Thoracic aorta (tissue), 2 donors: ENCODE measurements around the gene RANBP3. TPM values are rescaled to one million over a fixed set of nuclear protein-coding genes. Genes with fewer than 3 reads are reported as not detected.

Experiments
- ATAC-seq: fragments of 150-250 bp; one replicate; pipeline ENCODE4 v1.8.0; 2017; ENCODE audit warnings: low read depth; ENCODE audit not compliant: insufficient number of reproducible peaks, low FRiP score
- DNase-seq: peaks from one replicate; pipeline ENCODE4 v3.0.0-alpha.2; 2020; ENCODE audit warnings: low spot score
- H3K27ac ChIP-seq, 2 donors: fragments of 200-600 bp; sonication (generic); 1 replicate in 1 of 2; 2 replicates in 1 of 2; pipeline ENCODE4 v1.5.1; 2016; ENCODE audit warnings: mild to moderate bottlenecking in 2 of 2, moderate library complexity in 2 of 2
- H3K27me3 ChIP-seq: fragments of 200-600 bp; sonication (generic); replicated peaks from 2 replicates; pipeline ENCODE4 v1.6.0; 2016; ENCODE audit warnings: mild to moderate bottlenecking; ENCODE audit not compliant: insufficient read depth
- H3K36me3 ChIP-seq: fragments of 200-600 bp; sonication (generic); one replicate; pipeline ENCODE4 v1.5.1; 2016
- H3K4me1 ChIP-seq, 2 donors: fragments of 200-600 bp; sonication (generic); 1 replicate in 1 of 2; 2 replicates in 1 of 2; pipeline versions ENCODE4 v1.5.1 to v1.6.0; 2016; ENCODE audit warnings: low read depth in 2 of 2, mild to moderate bottlenecking in 1 of 2; ENCODE audit not compliant: control insufficient read depth in 1 of 2
- H3K4me3 ChIP-seq: fragments of 200-600 bp; sonication (generic); 2 replicates; pipeline ENCODE4 v1.5.1; 2016; ENCODE audit warnings: mild to moderate bottlenecking
- H3K9me3 ChIP-seq: fragments of 200-600 bp; sonication (generic); 2 replicates; pipeline ENCODE4 v1.5.1; 2016
- CTCF ChIP-seq: fragments of 200-600 bp; sonication (generic); IDR thresholded peaks from one replicate; pipeline ENCODE4 v1.5.1; 2019; ENCODE audit warnings: antibody characterized with exemption
- total RNA-seq, 2 donors: library from RNA; depleted of rRNA; stranded (reverse); fragments of >200 nt; gene quantifications; one replicate each; pipeline versions ENCODE4 v1.1.0 to v1.2.3, GENCODE V29; 2016

Gene RANBP3
- total RNA-seq, 2 donors from 2014 or later: 51.4 to 101 TPM

- H3K36me3 ChIP-seq: no peaks in the 10 kb centered on the region
- no peak overlapping the region for H3K4me3 ChIP-seq
- no peak for ATAC-seq
- H3K4me1 ChIP-seq: peaks cover 57 to 89% of the 10 kb centered on the region in 2 donors
- no peak overlapping the region for H3K27ac ChIP-seq
- TF ChIP-seq CTCF: no peak
- no peaks in the 10 kb centered on the region for H3K9me3 ChIP-seq
- no peak for DNase-seq
- H3K27me3 ChIP-seq: no peaks in the 10 kb centered on the region
These were observed 27.2 kb downstream of the RANBP3 start for GRCh38 chr19:5950741-5951140.

- no peaks in the 10 kb centered on the region for H3K27me3 ChIP-seq
- peaks cover 49 to 81% of the 10 kb centered on the region in 2 donors for H3K4me1 ChIP-seq
- DNase-seq (no peak), ATAC-seq (no peak)
- TF ChIP-seq CTCF: no peak
- H3K4me3 ChIP-seq: no peak overlapping the region
- H3K9me3 ChIP-seq: no peaks in the 10 kb centered on the region
- no peak overlapping the region for H3K27ac ChIP-seq
- H3K36me3 ChIP-seq: no peaks in the 10 kb centered on the region
These were observed 28.1 kb downstream of the RANBP3 start for GRCh38 chr19:5949792-5950305.

GRCh38 chr19:5948752-5949564, 29.0 kb downstream of the RANBP3 start:
- H3K4me3 ChIP-seq: no peak overlapping the region
- H3K9me3 ChIP-seq: no peaks in the 10 kb centered on the region
- no peaks in the 10 kb centered on the region for H3K27me3 ChIP-seq
- peaks cover 44 to 73% of the 10 kb centered on the region in 2 donors for H3K4me1 ChIP-seq
- H3K27ac ChIP-seq: no peak overlapping the region
- DNase-seq (no peak), ATAC-seq (no peak)
- TF ChIP-seq CTCF: no peak
- no peaks in the 10 kb centered on the region for H3K36me3 ChIP-seq

- Histone ChIP-seq H3K27me3 (no peaks in the 10 kb centered on the region), H3K36me3 (no peaks in the 10 kb centered on the region), H3K4me1 (peaks cover 29 to 58% of the 10 kb centered on the region in 2 donors), H3K9me3 (no peaks in the 10 kb centered on the region), H3K27ac (no peak overlapping the region), H3K4me3 (no peak overlapping the region)
- no peak for TF ChIP-seq CTCF
- DNase-seq (no peak), ATAC-seq (no peak)
These were observed 30.5 kb downstream of the RANBP3 start for GRCh38 chr19:5947435-5947834.

- TF ChIP-seq CTCF: no peak
- peaks cover 9 to 23% of the 10 kb centered on the region in 2 donors for H3K4me1 ChIP-seq
- H3K36me3 ChIP-seq: peaks cover 27% of the 10 kb centered on the region
These were observed 34.3 kb downstream of the RANBP3 start for GRCh38 chr19:5943623-5944022.

More at GRCh38 chr19:5943623-5944022, 34.3 kb downstream of the RANBP3 start:
- ATAC-seq (no peak), DNase-seq (no peak)
- no peaks in the 10 kb centered on the region for H3K9me3 ChIP-seq
- no peak overlapping the region for H3K27ac ChIP-seq
- no peaks in the 10 kb centered on the region for H3K27me3 ChIP-seq
- H3K4me3 ChIP-seq: no peak overlapping the region
